Transverse colon (tissue), 4 donors: ENCODE measurements around the gene NEDD4L.

Experiments
- CTCF ChIP-seq, 5 experiments: fragments of 200-600 bp in 3 of 5; fragments of 450-650 bp in 2 of 5; sonication (generic) in 3 of 5; IDR thresholded peaks; 1 replicate in 2 of 5; 2 replicates in 3 of 5; pipeline ENCODE4 v1.5.1; 2016 to 2017; ENCODE audit warnings: antibody characterized with exemption in 5 of 5, inconsistent platforms in 3 of 5, mild to moderate bottlenecking in 2 of 5, moderate library complexity in 1 of 5
- EP300 ChIP-seq: sonication (generic); formaldehyde crosslinking; IDR thresholded peaks from one replicate; pipeline ENCODE4 v1.6.1; 2017; ENCODE audit warnings: antibody characterized with exemption, low read depth
- POLR2A ChIP-seq: fragments of 450-650 bp; IDR thresholded peaks from one replicate; pipeline ENCODE4 v1.6.1; 2016; ENCODE audit warnings: antibody characterized with exemption, mild to moderate bottlenecking, moderate library complexity
- POLR2AphosphoS5 ChIP-seq, 3 donors: sonication (generic); formaldehyde crosslinking; IDR thresholded peaks; one replicate each; pipeline ENCODE4 v1.6.1; 2016; ENCODE audit warnings: antibody characterized with exemption in 3 of 3

DNA sequence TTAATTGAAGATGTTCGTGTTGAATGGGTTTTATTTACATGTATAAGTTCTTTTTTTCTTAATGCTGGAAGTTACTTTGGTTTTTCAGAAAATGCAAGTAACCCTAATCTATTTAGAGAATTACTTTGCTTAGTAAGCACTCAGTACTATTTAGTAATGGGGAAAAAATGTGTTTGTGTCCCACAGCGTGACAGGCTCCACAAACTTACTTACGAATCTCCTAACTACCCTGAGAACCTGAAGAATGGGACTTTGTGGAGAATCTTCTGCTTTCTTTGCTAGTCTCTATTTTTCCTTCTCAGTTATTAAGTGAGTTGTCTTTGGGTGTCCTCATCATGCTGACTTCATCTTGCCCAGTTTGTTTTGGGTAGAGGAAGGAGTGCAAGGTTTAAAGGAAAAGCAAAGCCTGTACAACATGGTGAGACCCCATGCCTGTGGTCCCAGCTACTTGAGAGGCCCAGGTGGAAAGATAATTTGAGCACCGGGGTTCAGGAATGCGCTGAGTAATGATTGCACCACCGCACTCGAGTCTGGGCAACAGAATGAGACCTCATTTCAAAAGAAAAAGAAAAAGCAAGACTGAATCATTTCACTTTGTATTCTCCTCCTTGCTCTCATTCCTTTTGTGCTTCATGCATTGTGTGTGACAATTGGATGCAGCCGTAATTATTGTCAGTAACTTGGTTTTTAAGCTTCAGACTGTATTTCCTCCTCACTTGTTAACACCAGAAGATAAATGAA, 10.2 kb downstream of the NEDD4L start:
- TF ChIP-seq CTCF (IDR thresholded peaks at IDR 0.05), result no peak
- TF ChIP-seq POLR2A, result no peak
- no peak for TF ChIP-seq POLR2AphosphoS5 (IDR thresholded peaks at IDR 0.05)
- no peak for TF ChIP-seq EP300
